OCI-LY3 (cell line): ENCODE measurements around the gene FBXO42.

Experiments used
- CTCF ChIP-seq: fragments of 200-600, 300-600 bp; sonication (generic); IDR thresholded peaks from 2 replicates; pipeline ENCODE4 v1.5.1; 2014; ENCODE audit warnings: antibody characterized with exemption, low read length, low read depth
- EZH2phosphoT487 ChIP-seq: fragments of 200-600 bp; shearing (Covaris generic); IDR thresholded peaks from 2 replicates; pipeline ENCODE4 v1.6.1; 2018; ENCODE audit warnings: antibody characterized with exemption, mixed run types, low read depth

GRCh38 chr1:16396591-16396990 is 44.3 kb upstream of the FBXO42 start:
- no peak for TF ChIP-seq CTCF
- no peak for TF ChIP-seq EZH2phosphoT487
